Stimulated activated CD8-positive, alpha-beta memory T cell treated with anti-CD3 and anti-CD28 coated beads, Interleukin-15, amount 100 ng/mL, for 48 hours (primary cell): ENCODE results near the gene ATP8A1.
"Not testable (repeated sequence)": the region's sequence is repeated elsewhere in the genome, so short reads cannot be mapped to it uniquely, and the experiment has no call there.

ENCODE experiments used
- DNase-seq, 2 donors: peaks; one replicate each; pipeline ENCODE4 v3.0.0-alpha.2; 2020; ENCODE audit warnings: low read depth in 2 of 2

Gene ATP8A1

GRCh38 chr4:42411803-42412202 is 245.1 kb downstream of the ATP8A1 start:
- no peak for DNase-seq

GRCh38 chr4:42410446-42410845 is 246.5 kb downstream of the ATP8A1 start:
- no peak for DNase-seq

DNA sequence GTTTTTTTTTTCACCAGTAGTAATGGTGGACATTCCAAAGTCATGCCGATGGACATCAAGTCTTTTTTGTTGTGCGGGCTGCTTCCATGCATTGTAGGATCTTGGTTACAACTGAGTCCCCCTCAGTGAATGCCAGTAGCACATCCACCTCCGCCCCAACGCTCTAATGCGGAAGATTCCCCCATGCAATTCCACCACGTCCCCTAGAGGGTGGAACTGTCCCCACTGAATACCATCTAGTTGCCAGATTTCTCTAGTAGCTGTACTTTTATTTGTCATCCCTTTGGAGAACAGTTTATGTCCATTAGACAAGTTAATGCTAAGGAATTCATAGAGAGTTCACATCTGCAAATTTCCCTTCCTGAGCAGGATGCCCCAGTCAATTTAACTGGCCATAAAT is 252.9 kb downstream of the ATP8A1 start:
- DNase-seq = no peak

GRCh38 chr4:42401171-42401570 is 255.7 kb downstream of the ATP8A1 start:
- no peak for DNase-seq

DNA sequence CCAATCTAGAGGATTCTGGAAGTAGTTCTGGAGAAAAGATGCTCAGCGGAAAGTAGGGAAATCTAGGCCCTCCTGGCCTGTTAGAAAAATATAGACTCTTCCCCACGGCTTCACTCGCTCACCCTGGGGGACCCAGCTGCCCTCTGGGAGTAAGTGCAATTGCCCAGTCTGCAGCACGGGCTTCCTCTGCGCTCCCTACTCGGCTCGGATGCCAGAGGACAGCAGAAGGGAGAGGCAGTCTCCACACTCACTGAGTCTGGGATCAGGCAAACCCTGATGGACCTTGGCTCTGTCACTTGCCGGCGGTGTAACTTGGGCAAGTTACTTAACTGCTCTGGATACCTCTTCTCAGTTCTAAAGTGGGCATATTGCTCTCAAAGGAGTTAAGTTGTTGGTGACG is 257.5 kb downstream of the ATP8A1 start:
- DNase-seq = no peak

- no peak for DNase-seq
These were observed 258.0 kb downstream of the ATP8A1 start for GRCh38 chr4:42398871-42399331.

DNA sequence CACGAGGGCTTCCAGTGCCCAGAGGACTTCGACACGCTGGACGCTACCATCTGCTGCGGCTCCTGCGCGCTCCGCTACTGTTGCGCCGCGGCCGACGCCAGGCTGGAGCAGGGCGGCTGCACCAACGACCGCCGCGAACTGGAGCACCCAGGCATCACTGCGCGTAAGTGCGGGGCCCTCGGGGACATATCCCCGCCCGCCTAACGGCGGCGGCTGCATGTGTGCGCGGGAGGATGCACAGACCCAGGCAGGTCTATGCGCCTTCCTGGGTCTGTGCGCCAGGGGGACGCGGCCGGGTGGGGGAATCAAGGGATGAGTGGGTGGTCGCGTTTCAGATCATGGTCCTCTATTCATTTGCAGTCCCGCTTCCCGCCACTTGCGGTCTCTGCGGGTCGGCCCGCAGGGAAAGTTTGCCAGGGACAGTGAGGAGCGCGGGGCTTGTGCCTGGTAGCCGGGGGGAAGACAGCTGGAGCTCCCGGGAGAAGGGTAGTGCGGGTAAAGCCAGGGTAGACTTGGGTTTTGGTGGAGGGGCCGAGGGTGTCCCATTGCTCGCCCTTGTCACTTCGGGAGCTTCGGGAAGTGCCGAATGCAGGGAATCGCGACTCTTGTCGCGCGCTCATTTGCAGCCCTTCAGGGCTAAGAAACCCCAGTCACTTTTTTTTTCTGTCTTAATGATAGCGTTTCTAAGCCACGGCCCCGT is 258.6 kb downstream of the ATP8A1 start:
- DNase-seq = no peak

DNA sequence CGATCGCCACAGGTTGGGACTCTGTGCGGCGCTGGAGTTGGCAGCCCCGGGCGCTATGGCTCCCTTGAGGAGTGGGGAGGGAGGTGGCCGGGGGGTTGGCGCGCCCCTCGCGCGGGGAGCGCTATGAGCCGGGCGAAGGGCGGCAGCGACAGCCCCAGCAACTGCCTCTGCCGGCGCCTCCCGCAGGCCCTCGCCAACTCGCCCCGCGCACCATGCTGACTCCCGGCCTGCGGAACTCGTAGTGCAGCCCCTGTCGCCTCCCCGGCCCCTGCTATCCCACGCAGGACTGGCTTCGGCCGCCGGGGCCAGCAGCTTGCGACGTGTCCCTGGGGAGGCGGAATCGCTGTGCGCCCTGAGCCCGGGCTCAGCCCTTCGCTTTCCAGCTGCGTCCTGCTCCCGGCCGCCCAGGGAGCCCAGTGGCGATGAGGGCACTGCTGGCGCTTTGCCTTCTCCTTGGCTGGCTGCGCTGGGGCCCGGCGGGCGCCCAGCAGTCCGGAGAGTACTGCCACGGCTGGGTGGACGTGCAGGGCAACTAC is 259.2 kb downstream of the ATP8A1 start:
- DNase-seq = no peak

GRCh38 chr4:42396752-42397634 is 259.9 kb downstream of the ATP8A1 start, which contains the start of gene SHISA3:
TSS of gene SHISA3 (plus strand) at chr4:42397488. CDS start at chr4:42398057, 569 bp downstream.
- DNase-seq = no peak

- DNase-seq = no peak
These were observed 260.5 kb downstream of the ATP8A1 start for GRCh38 chr4:42396361-42396751.

GRCh38 chr4:42395595-42395994 is 261.3 kb downstream of the ATP8A1 start:
- DNase-seq = no peak

DNA sequence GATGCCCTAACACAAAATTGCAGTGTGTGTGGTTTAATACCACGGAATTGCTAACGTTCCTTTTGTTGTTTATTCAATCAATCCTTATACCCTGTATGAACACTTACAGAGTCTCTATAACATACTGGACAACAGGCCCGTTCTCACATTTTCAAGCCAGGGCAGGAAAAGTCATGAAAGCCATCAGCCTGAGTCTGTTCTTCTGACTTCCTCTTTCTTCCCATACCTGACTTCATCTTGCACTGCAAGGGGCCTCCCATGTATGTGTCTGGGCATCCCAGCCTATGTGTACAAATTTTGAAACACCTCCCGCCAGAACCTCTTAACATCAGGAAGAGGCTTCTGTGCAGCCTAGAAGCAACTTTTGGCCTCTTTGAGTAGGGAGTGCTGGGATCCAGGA is 264.5 kb downstream of the ATP8A1 start:
- DNase-seq = no peak

GRCh38 chr4:42391981-42392380 is 264.9 kb downstream of the ATP8A1 start:
- DNase-seq = no peak

- DNase-seq = no peak
These were observed 265.6 kb downstream of the ATP8A1 start for GRCh38 chr4:42391355-42391664.

GRCh38 chr4:42390622-42391354 is 266.1 kb downstream of the ATP8A1 start:
- no peak for DNase-seq

DNA sequence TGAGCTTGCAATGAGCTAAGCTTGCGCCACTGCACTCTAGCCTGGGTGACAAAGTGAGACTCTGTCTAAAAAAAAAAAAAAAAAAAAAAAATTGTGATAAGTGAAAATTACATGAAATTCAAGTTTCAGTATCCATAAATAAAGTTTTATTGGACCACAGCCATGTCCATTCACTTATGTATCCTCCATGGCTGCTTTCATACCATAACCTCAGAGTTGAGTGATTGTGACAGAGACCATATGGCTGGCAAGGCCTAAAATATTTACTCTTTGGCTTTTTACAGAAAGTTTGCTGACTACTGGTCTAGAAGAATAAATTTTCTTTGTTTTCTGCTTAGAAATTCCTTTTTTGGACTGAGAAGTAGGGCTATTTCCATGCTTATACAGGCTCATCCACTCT is 271.4 kb downstream of the ATP8A1 start:
- no peak for DNase-seq

DNA sequence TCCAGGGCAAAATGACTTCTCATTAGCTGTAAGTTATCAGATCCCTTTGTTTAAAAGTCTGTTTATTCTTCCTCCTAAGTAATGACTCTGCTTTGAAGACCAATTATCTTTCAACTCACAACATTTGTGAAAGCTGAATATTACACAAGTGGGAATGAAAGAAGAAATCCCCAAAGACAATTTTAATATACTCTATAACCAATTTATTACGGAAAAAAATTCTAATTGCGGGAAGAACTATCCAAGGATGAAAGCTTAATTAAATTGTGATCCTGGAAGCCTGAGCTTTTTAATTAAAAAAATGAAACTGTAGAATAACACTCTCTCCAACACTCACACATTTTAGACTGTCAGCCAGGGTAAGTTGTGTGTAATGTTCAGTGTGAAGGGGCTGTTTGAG is 275.2 kb downstream of the ATP8A1 start:
- DNase-seq = no peak

DNA sequence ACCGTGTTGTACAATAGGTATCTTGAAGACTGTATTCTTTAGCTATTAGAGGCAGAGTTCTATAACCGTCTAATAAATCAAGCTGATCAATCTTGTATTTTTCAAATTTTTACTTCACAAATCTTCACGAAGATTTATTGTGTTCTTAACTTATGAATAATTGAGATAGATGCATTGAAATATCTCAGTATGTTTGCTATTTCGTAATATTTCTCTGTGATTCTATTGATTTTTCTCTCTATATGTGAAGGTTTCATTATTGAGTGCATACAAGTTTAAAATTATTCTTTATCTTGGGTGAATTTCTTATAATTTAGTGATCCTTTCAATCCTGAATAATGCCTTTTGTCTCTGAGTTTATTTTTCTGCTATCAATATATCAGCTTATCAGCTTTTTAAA is 279.4 kb downstream of the ATP8A1 start:
- DNase-seq = no peak

GRCh38 chr4:42372303-42372702 is 284.6 kb downstream of the ATP8A1 start:
- DNase-seq = not testable (repeated sequence)

DNA sequence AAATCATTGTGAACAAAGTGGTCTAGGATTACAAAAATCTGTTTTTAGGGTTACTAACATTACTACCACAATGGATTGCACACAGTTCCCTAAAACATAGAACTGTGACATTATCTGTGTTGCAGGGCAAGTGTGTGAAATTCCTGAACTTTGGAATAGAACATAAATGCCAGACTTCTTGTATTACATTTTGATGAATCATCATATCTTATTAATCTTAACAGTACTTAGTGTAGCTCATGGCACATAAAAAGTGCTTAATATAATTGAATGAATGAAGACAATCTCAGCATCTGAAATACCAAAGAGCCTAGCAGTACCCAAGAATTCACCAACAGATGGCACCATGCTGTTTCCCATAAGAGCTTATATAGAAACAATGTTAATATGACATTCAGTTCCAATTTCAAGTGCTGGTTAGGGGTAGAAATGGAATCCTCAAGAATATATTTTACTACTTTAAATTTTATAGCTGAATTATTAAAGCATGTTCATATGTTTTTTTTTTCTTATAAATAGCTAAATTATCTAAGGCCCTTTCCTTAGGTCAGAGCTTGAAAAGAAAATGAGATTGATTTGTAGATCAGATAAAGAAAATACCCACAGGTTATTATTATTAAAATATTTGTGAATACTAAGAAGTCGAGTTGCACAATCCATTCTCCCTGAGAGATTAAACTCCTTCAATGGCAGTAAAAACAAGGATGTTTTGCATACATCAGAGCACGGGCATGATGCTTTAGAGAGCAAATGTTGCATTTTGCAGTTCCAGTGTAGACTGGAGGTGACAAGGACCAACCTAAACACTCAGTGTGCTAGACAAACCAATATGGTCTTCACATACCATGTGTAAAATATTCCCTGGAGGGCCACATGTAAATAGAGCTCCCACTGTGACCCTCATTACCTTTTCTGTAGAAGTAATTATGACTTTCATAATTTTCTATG is 285.3 kb downstream of the ATP8A1 start:
- no peak for DNase-seq

GRCh38 chr4:42369489-42369888 is 287.4 kb downstream of the ATP8A1 start:
- no peak for DNase-seq
